HCT116 (cell line): ENCODE measurements around the gene ARHGAP23. TPM values are rescaled to one million over a fixed set of nuclear protein-coding genes. Genes with fewer than 3 reads are reported as not detected.

Experiments
- ATAC-seq: fragments of 200-7000 bp; cut with Tn5 transposase; 2 replicates; pipeline ENCODE4 v1.9.1; 2020; ENCODE audit warnings: mild to moderate bottlenecking, moderate library complexity
- BruUV-seq: library from RNA; stranded (reverse); fragments of 400-500 nt; replicated peaks from 2 replicates; lab custom pipeline; 2021; lab: Mats Ljungman, UMichigan
- CTCF ChIA-PET: fragments of 300-600 bp; sonication (Branson Sonifier 250); formaldehyde crosslinking; loops from one replicate; lab custom pipeline; 2021; ENCODE audit warnings: antibody characterized with exemption; lab: Charles Lee
- POLR2A ChIA-PET: fragments of 300-600, 350-600 bp; sonication (Branson Sonifier 250); formaldehyde crosslinking; loops from one replicate; lab custom pipeline; 2021; ENCODE audit warnings: antibody characterized with exemption; lab: Charles Lee
- RAD21 ChIA-PET, 2 experiments: fragments of 300-600 bp; sonication (Branson Sonifier 250); formaldehyde crosslinking; loops; one replicate each; lab custom pipeline; 2023; ENCODE audit warnings: low total read pairs in 2 of 2; ENCODE audit not compliant: uncharacterized antibody in 2 of 2, unreplicated experiment in 2 of 2, low non-redundant PET in 1 of 2; lab: Charles Lee
- DNase-seq: peaks from one replicate; pipeline ENCODE4 v3.0.0-alpha.2; 2010; ENCODE audit warnings: low read depth, low spot score
- H2AFZ ChIP-seq: fragments of 200-600 bp; shearing (Covaris generic), sonication (generic); 2 replicates; pipeline ENCODE4 v1.6.1; 2017; ENCODE audit warnings: low read depth, mixed run types, mixed read lengths, antibody characterized with exemption, low read length; ENCODE audit not compliant: poor library complexity, severe bottlenecking
- H3K27ac ChIP-seq: 2 replicates; pipeline ENCODE4 v1.5.1; 2012; ENCODE audit warnings: low read depth, low read length
- H3K27me3 ChIP-seq: fragments of 200-600 bp; sonication (generic); 2 replicates; pipeline ENCODE4 v1.6.1; 2016; ENCODE audit warnings: mixed run types, low read length, mixed read lengths; ENCODE audit not compliant: insufficient read depth
- H3K36me3 ChIP-seq, 2 experiments: fragments of 200-500 bp in 1 of 2; fragments of 200-600 bp in 1 of 2; sonication (Bioruptor generic) in 1 of 2; sonication (generic) in 1 of 2; 2 replicates each; pipeline versions ENCODE4 v1.5.1 to v1.6.1; 2014 to 2016; ENCODE audit warnings: low read length in 2 of 2, inconsistent platforms in 1 of 2, mixed read lengths in 1 of 2, mixed run types in 1 of 2; ENCODE audit not compliant: insufficient read depth in 2 of 2, control insufficient read depth in 1 of 2
- H3K4me1 ChIP-seq, 2 experiments: fragments of 200-600 bp in 1 of 2; sonication (generic) in 1 of 2; 2 replicates each; pipeline versions ENCODE4 v1.5.1 to v1.6.1; 2012 to 2017; ENCODE audit warnings: low read length in 2 of 2, inconsistent platforms in 1 of 2, mild to moderate bottlenecking in 1 of 2, mixed read lengths in 1 of 2, mixed run types in 1 of 2, moderate library complexity in 1 of 2; ENCODE audit not compliant: insufficient read depth in 2 of 2, control insufficient read depth in 1 of 2
- H3K4me2 ChIP-seq: fragments of 200-600 bp; sonication (generic); 2 replicates; pipeline ENCODE4 v1.6.1; 2017; ENCODE audit warnings: mixed run types, low read length, mixed read lengths
- H3K4me3 ChIP-seq, 2 experiments: fragments of 200-600 bp in 1 of 2; sonication (generic) in 1 of 2; replicated peaks in 1 of 2; 2 replicates each; pipeline ENCODE4 v1.5.1; 2011 to 2016; ENCODE audit warnings: low read length in 2 of 2, control low read depth in 1 of 2, low read depth in 1 of 2, mild to moderate bottlenecking in 1 of 2, mixed read lengths in 1 of 2, mixed run types in 1 of 2
- H3K79me2 ChIP-seq: fragments of 200-600 bp; sonication (generic); 2 replicates; pipeline ENCODE4 v1.6.1; 2017; ENCODE audit warnings: mild to moderate bottlenecking, mixed run types, low read length, moderate library complexity, mixed read lengths; ENCODE audit not compliant: insufficient read depth
- H3K9ac ChIP-seq: fragments of 200-600 bp; sonication (generic); 2 replicates; pipeline ENCODE4 v1.6.1; 2016; ENCODE audit warnings: low read length, mixed read lengths
- H3K9me2 ChIP-seq: fragments of 200-600 bp; sonication (generic), shearing (Covaris generic); 2 replicates; pipeline ENCODE4 v1.6.1; 2017; ENCODE audit warnings: mixed run types, mild to moderate bottlenecking, moderate library complexity; ENCODE audit not compliant: insufficient read depth
- H3K9me3 ChIP-seq, 2 experiments: fragments of 200-500 bp in 1 of 2; fragments of 200-600 bp in 1 of 2; sonication (Bioruptor generic) in 1 of 2; sonication (generic) in 1 of 2; 2 replicates each; pipeline ENCODE4 v1.6.1; 2014 to 2017; ENCODE audit warnings: low read length in 2 of 2, mixed read lengths in 2 of 2, inconsistent platforms in 1 of 2, low read depth in 1 of 2, mild to moderate bottlenecking in 1 of 2, mixed run types in 1 of 2, moderate library complexity in 1 of 2; ENCODE audit not compliant: control insufficient read depth in 1 of 2, insufficient read depth in 1 of 2
- H4K20me1 ChIP-seq: fragments of 200-600 bp; sonication (generic), shearing (Covaris generic); 2 replicates; pipeline ENCODE4 v1.6.1; 2017; ENCODE audit warnings: mixed run types, mild to moderate bottlenecking, moderate library complexity; ENCODE audit not compliant: insufficient read depth
- FOSL1 ChIP-seq: IDR thresholded peaks from 2 replicates; pipeline ENCODE4 v1.6.1; 2012; ENCODE audit warnings: low read depth
- JUND ChIP-seq: IDR thresholded peaks from 2 replicates; pipeline ENCODE4 v1.6.1; 2012
- POLR2AphosphoS5 ChIP-seq: IDR thresholded peaks from 2 replicates; pipeline ENCODE4 v1.6.1; 2011; ENCODE audit warnings: mild to moderate bottlenecking, low read depth, low read length, moderate library complexity
- SIN3A ChIP-seq: IDR thresholded peaks from 2 replicates; pipeline ENCODE4 v1.6.1; 2012; ENCODE audit warnings: low read depth
- SP1 ChIP-seq: IDR thresholded peaks from 2 replicates; pipeline ENCODE4 v1.6.1; 2012; ENCODE audit warnings: low read depth
- TCF7L2 ChIP-seq: IDR thresholded peaks from 2 replicates; pipeline ENCODE4 v1.7.0; 2011; ENCODE audit warnings: borderline replicate concordance, inconsistent platforms; ENCODE audit not compliant: insufficient read depth, insufficient read length; ENCODE audit errors: extremely low read depth
- YY1 ChIP-seq: IDR thresholded peaks from 2 replicates; pipeline ENCODE4 v1.6.1; 2011; ENCODE audit warnings: low read length, low read depth, moderate library complexity, mild to moderate bottlenecking; ENCODE audit not compliant: insufficient replicate concordance; ENCODE audit errors: extremely low read depth
- intact Hi-C: fragments of 100-400 bp; cut with micrococcal nuclease; formaldehyde crosslinking; loops from 2 replicates; pipeline ENCODE4 v1.10.0; 2022
- total RNA-seq: library from RNA; stranded (reverse); gene quantifications from one replicate; pipeline ENCODE4 v1.2.1, GENCODE V29; 2021; ENCODE audit not compliant: unreplicated experiment
- TF ChIP-seq, protein P1 (sequence below): IDR thresholded peaks from 2 replicates; pipeline ENCODE4 v1.6.1; 2011; ENCODE audit warnings: mild to moderate bottlenecking, low read length, moderate library complexity; ENCODE audit not compliant: insufficient replicate concordance; ENCODE audit errors: extremely low read depth
- TF ChIP-seq, protein P2 (sequence below): IDR thresholded peaks from 2 replicates; pipeline ENCODE4 v1.6.1; 2012
- TF ChIP-seq, protein P3 (sequence below): IDR thresholded peaks from 2 replicates; pipeline ENCODE4 v1.6.1; 2012

ARHGAP23 gene
- total RNA-seq, 1 experiment from 2014 or later = 41.0 TPM

DNA sequence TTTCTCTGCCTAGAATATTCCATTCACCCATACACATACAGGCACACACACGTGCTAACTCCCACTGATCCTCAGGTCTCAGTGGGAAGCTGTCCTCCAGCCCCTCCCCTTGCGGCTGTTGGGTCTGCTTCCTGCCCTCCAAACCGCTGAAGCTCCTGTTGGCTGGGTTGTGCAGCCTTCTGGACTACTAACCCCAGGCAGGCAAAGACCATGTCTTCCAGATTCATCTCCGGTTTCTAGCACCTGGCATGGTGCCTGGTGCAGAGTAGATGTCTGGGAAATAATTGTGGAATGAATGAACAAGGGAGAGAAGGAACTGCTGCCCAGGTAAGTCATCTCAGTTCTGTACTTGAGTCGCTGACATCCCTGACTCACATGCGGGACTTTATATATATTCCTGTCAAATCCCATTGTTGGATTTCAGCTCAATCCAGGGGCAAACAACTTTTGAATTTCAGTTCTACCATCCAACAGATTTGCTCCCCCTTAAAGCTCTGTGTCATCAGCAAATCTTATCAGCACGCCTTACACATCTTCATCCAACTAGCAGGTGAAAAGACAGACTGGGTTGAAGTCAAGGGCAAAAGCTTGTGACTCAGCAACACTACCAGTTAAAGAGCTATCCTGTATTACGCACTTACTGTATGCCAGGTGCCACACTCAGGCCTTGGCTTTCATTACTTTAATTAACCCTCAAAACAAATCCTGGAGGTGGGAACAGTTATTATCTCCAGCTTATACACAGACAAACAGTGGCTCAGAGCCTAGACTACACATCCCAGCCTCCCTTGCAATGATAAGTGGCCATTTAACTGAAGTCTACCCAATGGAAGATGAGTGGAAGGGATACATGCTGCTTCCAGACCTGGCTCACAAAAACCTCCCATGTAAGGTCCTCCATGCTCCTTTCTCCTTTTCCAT lies 126.4 kb downstream of the ARHGAP23 start:
- Histone ChIP-seq H3K27me3 (no peaks in the 10 kb centered on the region), H3K4me2 (no peak overlapping the region), H3K4me1 (peaks cover 16 to 41% of the 10 kb centered on the region in 2 experiments), H3K79me2 (no peaks in the 10 kb centered on the region), H3K27ac (no peak overlapping the region), H3K9me3 (no peaks in the 10 kb centered on the region), H4K20me1 (no peaks in the 10 kb centered on the region), H3K9ac (no peak overlapping the region), H3K4me3 (no peak overlapping the region), H3K36me3 (no peaks in the 10 kb centered on the region), H2AFZ (no peak overlapping the region), H3K9me2 (no peaks in the 10 kb centered on the region)
- TF ChIP-seq TCF7L2 (no peak), SIN3A (no peak), YY1 (no peak), SP1 (no peak), JUND (no peak), POLR2AphosphoS5 (no peak), FOSL1 (no peak)
- TF ChIP-seq, protein P1, sequence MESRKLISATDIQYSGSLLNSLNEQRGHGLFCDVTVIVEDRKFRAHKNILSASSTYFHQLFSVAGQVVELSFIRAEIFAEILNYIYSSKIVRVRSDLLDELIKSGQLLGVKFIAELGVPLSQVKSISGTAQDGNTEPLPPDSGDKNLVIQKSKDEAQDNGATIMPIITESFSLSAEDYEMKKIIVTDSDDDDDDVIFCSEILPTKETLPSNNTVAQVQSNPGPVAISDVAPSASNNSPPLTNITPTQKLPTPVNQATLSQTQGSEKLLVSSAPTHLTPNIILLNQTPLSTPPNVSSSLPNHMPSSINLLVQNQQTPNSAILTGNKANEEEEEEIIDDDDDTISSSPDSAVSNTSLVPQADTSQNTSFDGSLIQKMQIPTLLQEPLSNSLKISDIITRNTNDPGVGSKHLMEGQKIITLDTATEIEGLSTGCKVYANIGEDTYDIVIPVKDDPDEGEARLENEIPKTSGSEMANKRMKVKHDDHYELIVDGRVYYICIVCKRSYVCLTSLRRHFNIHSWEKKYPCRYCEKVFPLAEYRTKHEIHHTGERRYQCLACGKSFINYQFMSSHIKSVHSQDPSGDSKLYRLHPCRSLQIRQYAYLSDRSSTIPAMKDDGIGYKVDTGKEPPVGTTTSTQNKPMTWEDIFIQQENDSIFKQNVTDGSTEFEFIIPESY = no peak
- TF ChIP-seq, protein P2, sequence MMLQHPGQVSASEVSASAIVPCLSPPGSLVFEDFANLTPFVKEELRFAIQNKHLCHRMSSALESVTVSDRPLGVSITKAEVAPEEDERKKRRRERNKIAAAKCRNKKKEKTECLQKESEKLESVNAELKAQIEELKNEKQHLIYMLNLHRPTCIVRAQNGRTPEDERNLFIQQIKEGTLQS = no peak
- TF ChIP-seq, protein P3, sequence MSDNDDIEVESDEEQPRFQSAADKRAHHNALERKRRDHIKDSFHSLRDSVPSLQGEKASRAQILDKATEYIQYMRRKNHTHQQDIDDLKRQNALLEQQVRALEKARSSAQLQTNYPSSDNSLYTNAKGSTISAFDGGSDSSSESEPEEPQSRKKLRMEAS = no peak
- ATAC-seq (no peak), DNase-seq (no peak)
- RAD21 ChIA-PET = no interaction called here
- intact Hi-C loops = no loop called here
- no TSS peak for BruUV-seq
- CTCF ChIA-PET = interaction anchor here (1.0 to 1.6 kb wide), 2 partner anchors 18 to 108 kb away, joined by 6 read pairs; no protein-coding TSS in a partner anchor
- POLR2A ChIA-PET = no interaction called here
